GM06990 (cell line): ENCODE data around the gene WBP11.

Experiments
- DNase-seq: peaks from one replicate; pipeline ENCODE4 v3.0.0-alpha.2; 2011; ENCODE audit not compliant: insufficient read length; ENCODE audit errors: extremely low read depth
- H3K27me3 ChIP-seq: replicated peaks from 2 replicates; pipeline ENCODE4 v1.6.0; 2011; ENCODE audit warnings: low read length; ENCODE audit not compliant: control insufficient read depth, insufficient read depth
- H3K36me3 ChIP-seq: 2 replicates; pipeline ENCODE4 v1.5.1; 2011; ENCODE audit warnings: low read length; ENCODE audit not compliant: control insufficient read depth, insufficient read depth
- H3K4me3 ChIP-seq: replicated peaks from 2 replicates; pipeline ENCODE4 v1.5.1; 2011; ENCODE audit warnings: low read depth, mild to moderate bottlenecking, control low read depth, low read length
- CTCF ChIP-seq: IDR thresholded peaks from 2 replicates; pipeline ENCODE4 v1.5.1; 2011; ENCODE audit warnings: low read length, control low read depth, mild to moderate bottlenecking, inconsistent platforms; ENCODE audit not compliant: insufficient read depth, poor library complexity, severe bottlenecking

The WBP11 gene

GRCh38 chr12:14840616-14841015 lies 37.3 kb upstream of the WBP11 start:
- no peak overlapping the region for H3K4me3 ChIP-seq
- H3K27me3 ChIP-seq, result no peaks in the 10 kb centered on the region
- no peak for TF ChIP-seq CTCF
- DNase-seq, result no peak
- no peaks in the 10 kb centered on the region for H3K36me3 ChIP-seq

DNA sequence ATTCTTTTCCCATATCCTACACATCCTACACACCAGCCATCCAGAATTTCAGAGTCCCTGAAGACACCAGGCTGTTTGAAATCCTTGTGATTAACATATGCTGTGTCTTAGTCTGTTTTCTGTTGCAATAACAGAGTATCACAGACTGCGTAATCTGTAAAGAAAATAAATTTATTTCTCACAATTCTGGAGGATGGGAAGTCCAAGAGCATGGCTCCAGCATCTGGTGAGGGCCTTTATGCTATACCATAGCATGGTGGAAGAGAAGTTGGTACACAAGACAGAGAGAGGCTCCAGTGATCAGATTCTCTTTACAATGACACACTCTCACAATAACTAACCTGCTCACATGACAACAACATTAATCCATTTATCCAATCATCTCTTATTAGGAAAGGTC lies 36.0 kb upstream of the WBP11 start:
- TF ChIP-seq CTCF, result no peak
- H3K4me3 ChIP-seq, result no peak overlapping the region
- no peaks in the 10 kb centered on the region for H3K36me3 ChIP-seq
- H3K27me3 ChIP-seq, result no peaks in the 10 kb centered on the region
- DNase-seq, result no peak

DNA sequence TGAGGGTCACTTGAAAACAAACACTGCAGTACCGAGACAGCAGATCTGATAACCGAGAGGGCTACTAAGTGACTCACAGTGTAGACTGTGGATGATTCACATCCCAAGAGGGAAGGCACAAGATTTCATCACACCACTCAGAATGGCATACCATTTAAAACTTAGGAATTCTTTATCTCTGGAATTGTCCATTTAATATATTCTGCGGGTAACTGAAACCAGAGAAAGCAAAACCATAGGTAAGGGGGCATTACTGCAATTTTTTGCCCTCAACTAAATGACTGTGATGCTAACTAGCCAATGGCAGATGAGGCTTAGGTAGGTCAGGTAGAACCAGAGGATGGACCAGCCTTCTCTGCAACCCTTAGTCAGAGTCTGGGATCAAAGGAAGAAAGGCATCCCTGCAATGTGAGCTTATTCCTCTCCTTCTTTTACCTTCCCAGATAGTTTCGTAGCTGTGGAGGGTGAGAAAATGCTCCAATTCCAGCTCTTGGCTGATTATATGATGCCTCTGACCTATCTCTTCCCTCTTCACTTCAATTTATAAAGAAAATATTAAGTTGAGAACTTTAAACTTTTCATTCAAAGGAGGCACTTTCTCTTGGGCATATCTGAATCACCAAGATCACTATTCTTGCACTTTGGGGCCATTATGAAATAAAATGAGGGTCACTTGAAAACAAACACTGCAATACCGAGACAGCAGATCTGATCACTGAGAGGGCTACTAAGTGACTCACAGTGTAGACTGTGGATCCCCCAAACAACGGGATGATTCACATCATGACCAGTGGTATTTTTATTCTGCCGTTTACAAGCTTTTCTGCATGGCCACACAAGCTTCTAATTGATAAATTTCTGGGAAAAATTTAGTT lies 33.3 kb upstream of the WBP11 start:
- no peak for DNase-seq
- no peak overlapping the region for H3K4me3 ChIP-seq
- H3K36me3 ChIP-seq, result no peaks in the 10 kb centered on the region
- no peak for TF ChIP-seq CTCF
- no peaks in the 10 kb centered on the region for H3K27me3 ChIP-seq

GRCh38 chr12:14834509-14834908 lies 31.2 kb upstream of the WBP11 start:
- H3K27me3 ChIP-seq, result no peaks in the 10 kb centered on the region
- TF ChIP-seq CTCF, result no peak
- no peak overlapping the region for H3K4me3 ChIP-seq
- H3K36me3 ChIP-seq, result no peaks in the 10 kb centered on the region
- no peak for DNase-seq

DNA sequence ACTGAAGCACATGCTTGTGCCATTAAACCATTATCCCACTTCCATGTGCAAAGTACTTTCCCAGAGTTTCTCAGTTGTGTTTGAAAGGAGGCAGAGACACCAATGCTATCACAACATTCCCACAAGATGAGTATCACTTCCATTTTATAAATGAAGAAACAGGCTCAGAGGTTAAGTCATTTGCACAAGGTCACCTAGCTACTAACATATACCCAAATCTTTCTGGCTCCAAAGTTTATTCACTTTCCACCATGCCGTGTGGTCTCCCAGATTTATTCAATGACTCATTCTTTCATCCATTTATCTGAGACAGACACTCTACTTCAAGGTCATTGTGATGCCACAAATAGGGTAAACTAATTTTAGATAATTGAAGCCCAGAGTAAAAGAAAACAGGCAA lies 30.7 kb upstream of the WBP11 start:
- Histone ChIP-seq H3K27me3 (no peaks in the 10 kb centered on the region), H3K4me3 (no peak overlapping the region), H3K36me3 (no peaks in the 10 kb centered on the region)
- no peak for TF ChIP-seq CTCF
- DNase-seq, result no peak

DNA sequence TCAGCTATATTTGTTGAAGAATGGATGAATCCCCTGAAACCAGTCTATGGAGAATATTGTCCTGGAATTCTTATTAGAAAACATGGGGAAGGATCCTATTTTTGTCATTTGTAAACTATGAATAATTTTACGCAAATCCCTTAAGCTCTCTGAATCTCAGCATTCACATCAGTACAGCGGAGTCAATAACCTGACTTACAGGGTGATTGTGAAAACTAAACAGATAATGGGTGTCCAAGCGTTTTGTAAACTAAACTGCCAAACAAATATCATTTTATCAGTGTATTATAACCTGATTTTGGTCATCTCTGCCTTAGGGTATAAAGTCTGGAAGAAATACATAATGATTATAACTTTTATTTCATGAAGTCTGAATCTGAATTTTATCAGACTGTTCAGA lies 30.1 kb upstream of the WBP11 start:
- Histone ChIP-seq H3K4me3 (no peak overlapping the region), H3K27me3 (no peaks in the 10 kb centered on the region), H3K36me3 (no peaks in the 10 kb centered on the region)
- DNase-seq, result no peak
- TF ChIP-seq CTCF, result no peak
